ENCODE results near the gene KY. TPM values are rescaled to one million over a fixed set of nuclear protein-coding genes. Genes with fewer than 3 reads are reported as not detected.

KY gene
- total RNA-seq, 1 experiment from 2014 or later = 0.29 TPM

DNA sequence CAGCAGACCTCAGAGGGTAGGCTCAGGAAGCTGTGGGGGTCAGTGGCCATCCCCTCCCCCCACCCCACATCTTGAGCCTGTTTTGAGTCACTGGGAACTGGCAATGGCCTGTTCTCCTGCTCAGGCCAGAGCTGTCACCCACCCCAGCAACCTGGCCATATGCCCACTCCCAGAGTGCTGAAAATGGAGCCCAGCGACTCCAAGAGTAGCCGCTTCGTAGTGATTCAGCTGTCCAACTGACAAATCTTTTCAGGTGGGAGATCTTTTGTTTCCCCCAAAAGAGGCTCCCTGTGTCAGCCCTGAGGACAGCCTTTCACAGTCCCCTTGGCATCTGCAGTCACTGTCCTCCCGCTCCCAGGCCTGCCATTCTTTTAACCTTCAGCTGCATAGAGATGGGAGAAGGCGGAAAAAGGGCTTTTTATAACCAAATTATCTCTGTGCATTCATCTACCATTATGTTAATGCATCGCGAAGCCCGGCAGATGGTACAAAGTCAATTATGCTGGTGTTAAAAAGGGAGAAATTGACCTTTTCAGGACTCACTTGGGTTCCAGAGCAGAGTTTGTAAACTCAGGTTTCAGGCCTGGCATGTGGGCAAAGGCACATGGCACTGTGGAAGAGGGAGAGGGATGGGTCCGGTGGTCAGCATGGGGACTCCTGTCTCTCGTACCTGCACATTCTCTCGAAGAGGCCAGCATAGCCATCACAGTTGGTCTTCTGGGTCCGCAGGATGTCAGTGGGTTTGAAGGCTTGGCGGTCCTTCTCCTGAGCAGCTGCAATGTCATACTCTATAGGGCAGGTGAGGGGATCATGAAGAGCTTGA, 32.1 kb downstream of the KY start:
- no peaks in the 10 kb centered on the region for H3K4me1 ChIP-seq (ENCODE audit: insufficient read depth, low read length)
- H3K9me3 ChIP-seq (ENCODE audit: low read length) = no peaks in the 10 kb centered on the region
- H3K27me3 ChIP-seq (ENCODE audit: low read length) = 0 out of 2 replicates have a peak, but pooled peaks cover 5% of the 10 kb centered on the region
- no peaks in the 10 kb centered on the region for H3K9me2 ChIP-seq (replicated peaks; ENCODE audit: low read length)
- CTCF ChIA-PET = interaction anchor here (0.6 kb wide), 1 partner anchor 108 kb away, joined by 3 read pairs; no protein-coding TSS in a partner anchor
- H3K27ac ChIP-seq (ENCODE audit: low read length) = no peak overlapping the region
- no peaks in the 10 kb centered on the region for H3F3A ChIP-seq (ENCODE audit: low read length, unreplicated experiment)
- H3K36me3 ChIP-seq (ENCODE audit: low read depth, low read length) = no peaks in the 10 kb centered on the region
- H3K4me3 ChIP-seq (ENCODE audit: low read length) = no peak overlapping the region
- intact Hi-C loops (cut with micrococcal nuclease) = no loop called here
- no TSS peak for BruUV-seq (replicated peaks)
- no peaks in the 10 kb centered on the region for H4K20me1 ChIP-seq (ENCODE audit: low read length)
- ATAC-seq (no peak), DNase-seq (no peak)
- TF ChIP-seq, protein P1, sequence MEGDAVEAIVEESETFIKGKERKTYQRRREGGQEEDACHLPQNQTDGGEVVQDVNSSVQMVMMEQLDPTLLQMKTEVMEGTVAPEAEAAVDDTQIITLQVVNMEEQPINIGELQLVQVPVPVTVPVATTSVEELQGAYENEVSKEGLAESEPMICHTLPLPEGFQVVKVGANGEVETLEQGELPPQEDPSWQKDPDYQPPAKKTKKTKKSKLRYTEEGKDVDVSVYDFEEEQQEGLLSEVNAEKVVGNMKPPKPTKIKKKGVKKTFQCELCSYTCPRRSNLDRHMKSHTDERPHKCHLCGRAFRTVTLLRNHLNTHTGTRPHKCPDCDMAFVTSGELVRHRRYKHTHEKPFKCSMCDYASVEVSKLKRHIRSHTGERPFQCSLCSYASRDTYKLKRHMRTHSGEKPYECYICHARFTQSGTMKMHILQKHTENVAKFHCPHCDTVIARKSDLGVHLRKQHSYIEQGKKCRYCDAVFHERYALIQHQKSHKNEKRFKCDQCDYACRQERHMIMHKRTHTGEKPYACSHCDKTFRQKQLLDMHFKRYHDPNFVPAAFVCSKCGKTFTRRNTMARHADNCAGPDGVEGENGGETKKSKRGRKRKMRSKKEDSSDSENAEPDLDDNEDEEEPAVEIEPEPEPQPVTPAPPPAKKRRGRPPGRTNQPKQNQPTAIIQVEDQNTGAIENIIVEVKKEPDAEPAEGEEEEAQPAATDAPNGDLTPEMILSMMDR (conservative IDR thresholded peaks at IDR 0.05; ENCODE audit: low read depth, low read length) = no peak
- TF ChIP-seq EZH2phosphoT487 (IDR thresholded peaks at IDR 0.05; ENCODE audit: borderline replicate concordance, low read length) = no peak
- no peak for TF ChIP-seq EZH2 (IDR thresholded peaks at IDR 0.05; ENCODE audit: low read length, unreplicated experiment)
- H3K9ac ChIP-seq (ENCODE audit: low read length) = no peak overlapping the region
- no peaks in the 10 kb centered on the region for H3K79me2 ChIP-seq (ENCODE audit: low read length)
- no peak overlapping the region for H2AFZ ChIP-seq (ENCODE audit: low read length)
- no peak overlapping the region for H3K4me2 ChIP-seq (ENCODE audit: low read length)
- POLR2A ChIA-PET (ENCODE audit: unreplicated experiment) = no interaction called here

DNA sequence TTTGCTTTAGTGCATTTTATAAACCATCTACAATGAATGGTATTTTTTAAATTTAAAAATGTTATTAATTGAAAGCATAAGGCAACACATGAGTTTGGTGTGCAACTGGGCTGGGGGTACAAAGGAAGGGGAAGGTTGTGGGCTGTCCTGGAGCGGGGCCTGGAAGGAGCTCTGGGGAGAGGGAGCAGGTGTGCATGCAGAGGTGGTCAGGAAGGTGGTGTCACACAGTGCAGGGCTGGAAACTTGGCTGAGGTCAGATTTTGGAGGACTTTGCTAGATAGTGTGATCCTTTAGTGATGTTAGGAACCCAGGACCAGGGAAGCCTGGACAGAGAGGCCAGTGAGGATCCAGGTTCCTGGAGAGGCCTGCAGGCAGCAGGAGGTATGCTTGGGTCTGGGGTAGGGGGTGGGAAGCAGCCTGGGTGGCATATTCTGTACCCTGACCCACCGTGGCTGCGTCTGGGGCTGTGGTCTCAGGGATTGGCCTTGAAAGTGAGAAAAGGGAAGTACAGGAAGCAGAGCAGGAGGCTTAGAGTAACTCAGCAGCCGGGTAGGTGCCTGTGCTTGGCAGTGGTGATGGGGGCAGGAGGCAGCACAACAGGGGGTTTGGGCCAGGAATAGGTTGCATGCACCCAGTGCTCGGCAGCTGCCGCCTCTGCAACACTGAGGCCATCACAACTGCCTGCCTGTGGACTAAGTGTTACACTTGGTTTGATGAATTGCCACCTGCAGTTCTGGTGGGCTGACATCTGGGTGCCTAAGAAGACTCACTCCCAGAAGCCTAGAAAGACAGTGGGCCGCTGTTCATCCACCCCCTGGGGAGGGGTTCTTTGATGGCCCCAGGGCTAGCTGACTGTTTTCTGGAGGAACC, 33.0 kb downstream of the KY start:
- CTCF ChIA-PET = no interaction called here
- intact Hi-C loops (cut with micrococcal nuclease) = no loop called here
- ATAC-seq = no peak

More for the DNA sequence above, 33.0 kb downstream of the KY start:
- TF ChIP-seq, protein P1 (conservative IDR thresholded peaks at IDR 0.05; ENCODE audit: low read depth, low read length) = no peak
- TF ChIP-seq EZH2 (IDR thresholded peaks at IDR 0.05; ENCODE audit: low read length, unreplicated experiment) (no peak), EZH2phosphoT487 (IDR thresholded peaks at IDR 0.05; ENCODE audit: borderline replicate concordance, low read length) (no peak)
- Histone ChIP-seq H3K9me3 (ENCODE audit: low read length) (no peaks in the 10 kb centered on the region), H3K27ac (ENCODE audit: low read length) (no peak overlapping the region), H3F3A (ENCODE audit: low read length, unreplicated experiment) (no peaks in the 10 kb centered on the region), H3K9me2 (replicated peaks; ENCODE audit: low read length) (no peaks in the 10 kb centered on the region), H3K9ac (ENCODE audit: low read length) (no peak overlapping the region), H3K36me3 (ENCODE audit: low read depth, low read length) (no peaks in the 10 kb centered on the region), H2AFZ (ENCODE audit: low read length) (no peak overlapping the region), H3K27me3 (ENCODE audit: low read length) (peaks cover 14% of the 10 kb centered on the region; the same call in 1 of the 2 replicates), H4K20me1 (ENCODE audit: low read length) (no peaks in the 10 kb centered on the region), H3K4me3 (ENCODE audit: low read length) (no peak overlapping the region), H3K79me2 (ENCODE audit: low read length) (no peaks in the 10 kb centered on the region), H3K4me2 (ENCODE audit: low read length) (no peak overlapping the region), H3K4me1 (ENCODE audit: insufficient read depth, low read length) (no peaks in the 10 kb centered on the region)
- DNase-seq = no peak
- POLR2A ChIA-PET (ENCODE audit: unreplicated experiment) = no interaction called here
- BruUV-seq (replicated peaks) = no TSS peak
